GM12878 (cell line): Measurements from ENCODE around the gene CACNG5. TPM values are rescaled to one million over a fixed set of nuclear protein-coding genes. Genes with fewer than 3 reads are reported as not detected.

Experiments used
- ATAC-seq: fragments of 200-7000 bp; cut with Tn5 transposase; 3 replicates; pipeline ENCODE4 v1.9.1; 2020; ENCODE audit warnings: mild to moderate bottlenecking, moderate library complexity
- BruUV-seq: library from RNA; stranded (reverse); fragments of 400-500 nt; replicated peaks from 2 replicates; lab custom pipeline; 2021; lab: Mats Ljungman, UMichigan
- CTCF ChIA-PET: fragments of 300-600 bp; sonication (Branson Sonifier 250); formaldehyde crosslinking; extraction: SDS; loops from one replicate; lab custom pipeline; 2021; ENCODE audit warnings: inconsistent platforms; lab: Yijun Ruan, JAX
- POLR2A ChIA-PET: fragments of 350-600 bp; formaldehyde crosslinking; extraction: SDS; loops from one replicate; lab custom pipeline; 2021; ENCODE audit warnings: inconsistent platforms; lab: Charles Lee
- RAD21 ChIA-PET: fragments of 300-600 bp; sonication (Branson Sonifier 250); formaldehyde crosslinking; loops from one replicate; lab custom pipeline; 2023; ENCODE audit warnings: antibody characterized with exemption; ENCODE audit not compliant: unreplicated experiment; lab: Charles Lee
- SMC1A ChIA-PET: fragments of 300-600 bp; sonication (Branson Sonifier 250); formaldehyde crosslinking; loops from one replicate; lab custom pipeline; 2023; ENCODE audit not compliant: unreplicated experiment, uncharacterized antibody; lab: Charles Lee
- DNase-seq: peaks from one replicate; pipeline ENCODE4 v3.0.0-alpha.2; 2011; ENCODE audit warnings: low read depth, low spot score
- FAIRE-seq: peaks from 3 replicates; lab custom pipeline; 2011; peaks lifted over from hg19 to GRCh38; lab: Jason Lieb, UNC
- H2AFZ ChIP-seq: 2 replicates; pipeline ENCODE4 v1.6.0; 2011; ENCODE audit warnings: low read depth, low read length, control low read depth; ENCODE audit not compliant: control insufficient read depth
- H3K27ac ChIP-seq: 2 replicates; pipeline ENCODE4 v1.5.1; 2011; ENCODE audit warnings: control low read depth; ENCODE audit not compliant: control insufficient read depth, insufficient read depth
- H3K27me3 ChIP-seq, 2 experiments: replicated peaks in 1 of 2; 2 replicates each; pipeline versions ENCODE4 v1.6.0 to v1.6.1; 2011; ENCODE audit warnings: low read length in 1 of 2; ENCODE audit not compliant: control insufficient read depth in 2 of 2, insufficient read depth in 2 of 2
- H3K36me3 ChIP-seq, 2 experiments: 2 replicates each; pipeline ENCODE4 v1.5.1; 2011; ENCODE audit warnings: low read length in 1 of 2; ENCODE audit not compliant: control insufficient read depth in 2 of 2, insufficient read depth in 2 of 2
- H3K4me1 ChIP-seq: 2 replicates; pipeline ENCODE4 v1.6.1; 2011; ENCODE audit warnings: mild to moderate bottlenecking, low read length, moderate library complexity, mixed read lengths; ENCODE audit not compliant: control insufficient read depth, insufficient read depth
- H3K4me2 ChIP-seq: 2 replicates; pipeline ENCODE4 v1.6.0; 2011; ENCODE audit warnings: control low read depth; ENCODE audit not compliant: control insufficient read depth, insufficient read depth
- H3K4me3 ChIP-seq: fragments of 200-600 bp; sonication (generic); 2 replicates; pipeline ENCODE4 v1.5.1; 2016
- H3K79me2 ChIP-seq: 2 replicates; pipeline ENCODE4 v1.6.0; 2011; ENCODE audit warnings: low read length; ENCODE audit not compliant: control insufficient read depth, insufficient read depth
- H3K9ac ChIP-seq: 2 replicates; pipeline ENCODE4 v1.8.0; 2011; ENCODE audit warnings: low read length, control low read depth, mixed read lengths; ENCODE audit not compliant: control insufficient read depth, insufficient read depth
- H3K9me3 ChIP-seq: replicated peaks from 3 replicates; pipeline ENCODE4 v1.5.1; 2011; ENCODE audit warnings: mild to moderate bottlenecking, low read length; ENCODE audit not compliant: control insufficient read depth, insufficient read depth
- H4K20me1 ChIP-seq: 2 replicates; pipeline ENCODE4 v1.6.0; 2011; ENCODE audit not compliant: control insufficient read depth, insufficient read depth
- ATF2 ChIP-seq: IDR thresholded peaks from 2 replicates; pipeline ENCODE4 v1.6.1; 2012; ENCODE audit warnings: low read length, inconsistent platforms
- BRCA1 ChIP-seq: IDR thresholded peaks from 2 replicates; pipeline ENCODE4 v1.6.1; 2011; ENCODE audit warnings: low read depth, low read length, improper control_type of control experiment
- CEBPB ChIP-seq, 2 experiments: fragments of 150-350 bp in 1 of 2; IDR thresholded peaks; 2 replicates each; pipeline ENCODE4 v1.6.1; 2012 to 2014; ENCODE audit warnings: low read depth in 2 of 2, low read length in 2 of 2, borderline replicate concordance in 1 of 2, inconsistent platforms in 1 of 2
- CHD4 ChIP-seq: fragments of 200-600 bp; sonication (generic); IDR thresholded peaks from 2 replicates; pipeline ENCODE4 v1.6.1; 2016; ENCODE audit warnings: mild to moderate bottlenecking
- ELK1 ChIP-seq: IDR thresholded peaks from 2 replicates; pipeline ENCODE4 v1.6.1; 2012; ENCODE audit warnings: low read depth, low read length, improper control_type of control experiment
- ETV6 ChIP-seq, 2 experiments: fragments of 450-650 bp in 1 of 2; IDR thresholded peaks in 1 of 2; conservative IDR thresholded peaks in 1 of 2; 2 replicates each; pipeline ENCODE4 v1.6.1; 2014; ENCODE audit warnings: antibody characterized with exemption in 1 of 2, borderline replicate concordance in 1 of 2, low read depth in 1 of 2, mild to moderate bottlenecking in 1 of 2, moderate library complexity in 1 of 2
- HSF1 ChIP-seq: fragments of 150-350 bp; IDR thresholded peaks from 2 replicates; pipeline ENCODE4 v1.6.1; 2014; ENCODE audit warnings: mild to moderate bottlenecking, low read depth, low read length
- IRF4 ChIP-seq: IDR thresholded peaks from 2 replicates; pipeline ENCODE4 v1.6.1; 2011; ENCODE audit warnings: low read depth, low read length
- MTA2 ChIP-seq: fragments of 450-650 bp; IDR thresholded peaks from 2 replicates; pipeline ENCODE4 v1.6.1; 2016; ENCODE audit warnings: low read depth, mild to moderate bottlenecking, moderate library complexity
- NFYB ChIP-seq: IDR thresholded peaks from 2 replicates; pipeline ENCODE4 v1.6.1; 2011; ENCODE audit warnings: low read depth, mild to moderate bottlenecking, low read length, improper control_type of control experiment, moderate library complexity; ENCODE audit not compliant: insufficient read depth
- NR2C1 ChIP-seq: fragments of 450-650 bp; IDR thresholded peaks from 2 replicates; pipeline ENCODE4 v1.6.1; 2017; ENCODE audit warnings: antibody characterized with exemption, mild to moderate bottlenecking, moderate library complexity
- REST ChIP-seq: IDR thresholded peaks from 2 replicates; pipeline ENCODE4 v1.6.1; 2012; ENCODE audit warnings: mild to moderate bottlenecking, low read depth, low read length
- SMARCA5 ChIP-seq: fragments of 450-650 bp; IDR thresholded peaks from 2 replicates; pipeline ENCODE4 v1.6.1; 2017; ENCODE audit warnings: mild to moderate bottlenecking
- STAT1 ChIP-seq: fragments of 450-650 bp; conservative IDR thresholded peaks from 2 replicates; pipeline ENCODE4 v1.6.1; 2014; ENCODE audit warnings: antibody characterized with exemption, mild to moderate bottlenecking
- STAT3 ChIP-seq: IDR thresholded peaks from 2 replicates; pipeline ENCODE4 v1.6.1; 2011; ENCODE audit warnings: low read depth, low read length, improper control_type of control experiment
- SUPT20H ChIP-seq: IDR thresholded peaks from 2 replicates; pipeline ENCODE4 v1.6.1; 2011; ENCODE audit warnings: low read depth, mild to moderate bottlenecking, low read length, moderate library complexity, borderline replicate concordance; ENCODE audit not compliant: control insufficient read depth
- TAF1 ChIP-seq: IDR thresholded peaks from 2 replicates; pipeline ENCODE4 v1.6.1; 2011; ENCODE audit warnings: mild to moderate bottlenecking, low read depth, low read length, borderline replicate concordance
- ZSCAN29 ChIP-seq: fragments of 450-650 bp; IDR thresholded peaks from 2 replicates; pipeline ENCODE4 v1.6.1; 2017; ENCODE audit warnings: mild to moderate bottlenecking, moderate library complexity
- WGBS: methylation state at CpG from one replicate; pipeline ENCODE4 v1.1.6; 2016; ENCODE audit warnings: low lambda C conversion rate; ENCODE audit not compliant: insufficient replicate concordance, insufficient coverage; ENCODE audit errors: missing lambda C conversion rate; 5-methylcytosine and 5-hydroxymethylcytosine counted together
- in situ Hi-C: fragments of 300-500 bp; cut with MboI; formaldehyde crosslinking; loops from 9 replicates; pipeline ENCODE4 v1.14.3; 2018; ENCODE audit warnings: mixed read lengths
- intact Hi-C: fragments of 100-400 bp; cut with micrococcal nuclease; formaldehyde crosslinking; loops from one replicate; pipeline ENCODE4 v1.14.2; 2022; ENCODE audit not compliant: unreplicated experiment
- polyA plus RNA-seq, 11 experiments: library from polyadenylated mRNA; depleted of rRNA in 4 of 11; unstranded in 6 of 11; stranded (reverse) in 5 of 11; fragments of >200 nt; fragmentation: Nextera tagmentation in 4 of 11; fragmentation: Illumina TruSeq in 1 of 11; extraction: Ambion mirVana in 4 of 11; extraction: Trizol in 1 of 11; gene quantifications; 1 replicate in 1 of 11; 2 replicates in 10 of 11; pipeline versions ENCODE4 v1.2.1 to v1.2.3, GENCODE V29; 2011 to 2016; ENCODE audit warnings: inconsistent platforms in 2 of 11, missing spikeins in 2 of 11, low read depth in 1 of 11
- total RNA-seq, 4 experiments: library from RNA; depleted of rRNA in 3 of 4; stranded (reverse); fragments of >200 nt in 3 of 4; fragmentation: Illumina TruSeq in 1 of 4; extraction: Trizol in 1 of 4; gene quantifications; 2 replicates each; pipeline versions ENCODE4 v1.2.1 to v1.2.3, GENCODE V29; 2013 to 2021

Gene CACNG5
- total and polyA plus RNA-seq, 10 of the 15 experiments (the other 5 are each of a cell fraction or from before 2014, with no cell fraction given) = not detected

GRCh38 chr17:66932311-66932710 is 97.4 kb downstream of the CACNG5 start:
- DNase-seq (no peak), ATAC-seq (no peak), FAIRE-seq (no peak)
- Histone ChIP-seq H3K27me3 (no peaks in the 10 kb centered on the region; a peak in 2 of 4 replicates), H2AFZ (no peak overlapping the region), H3K4me3 (no peak overlapping the region), H3K9ac (no peak overlapping the region), H3K36me3 (no peaks in the 10 kb centered on the region), H3K4me2 (no peak overlapping the region), H3K27ac (no peak overlapping the region), H3K4me1 (no peaks in the 10 kb centered on the region), H4K20me1 (no peaks in the 10 kb centered on the region), H3K79me2 (no peaks in the 10 kb centered on the region), H3K9me3 (no peaks in the 10 kb centered on the region; the same call in 1 of the 3 replicates)
- 3% methylated on average over 2 of the region's 2 CpGs for WGBS
- intact Hi-C loops (no loop called here), in situ Hi-C loops (no loop called here)
- BruUV-seq = no TSS peak
- ChIA-PET RAD21 (no interaction called here), SMC1A (no interaction called here), CTCF (no interaction called here), POLR2A (no interaction called here)
- no peak for TF ChIP-seq SUPT20H
- no peak for TF ChIP-seq CEBPB (IDR thresholded peaks at IDR 0.05; ENCODE audit: borderline replicate concordance in 1 of 2, low read depth in 2 of 2, low read length in 2 of 2)
- no peak for TF ChIP-seq IRF4
- no peak for TF ChIP-seq TAF1
- TF ChIP-seq CHD4 = no peak
- no peak for TF ChIP-seq STAT1
- TF ChIP-seq ETV6 (conservative IDR thresholded peaks at IDR 0.05 in 1 of 2, IDR thresholded peaks at IDR 0.05 in 1 of 2; ENCODE audit: borderline replicate concordance in 1 of 2, low read depth in 1 of 2) = no peak
- TF ChIP-seq NFYB = no peak
- TF ChIP-seq REST = no peak
- no peak for TF ChIP-seq SMARCA5
- no peak for TF ChIP-seq NR2C1
- TF ChIP-seq ELK1 = no peak
- no peak for TF ChIP-seq BRCA1
- TF ChIP-seq HSF1 = no peak
- TF ChIP-seq STAT3 = no peak
- TF ChIP-seq ATF2 = no peak
- no peak for TF ChIP-seq ZSCAN29
- TF ChIP-seq MTA2 = no peak
